GM19455 (cell line): ENCODE results near the gene CCM2L.

Experiments
- ATAC-seq: cut with Tn5 transposase; IDR thresholded peaks from one replicate; pipeline ENCODE4 v1.9.1; 2021; ENCODE audit not compliant: unreplicated experiment

The CCM2L gene

GRCh38 chr20:32010101-32010500 lies at the start of gene CCM2L:
TSS of gene CCM2L (plus strand) at chr20:32010438. CDS start at chr20:32010455, 17 bp downstream.
- ATAC-seq, result no peak

DNA sequence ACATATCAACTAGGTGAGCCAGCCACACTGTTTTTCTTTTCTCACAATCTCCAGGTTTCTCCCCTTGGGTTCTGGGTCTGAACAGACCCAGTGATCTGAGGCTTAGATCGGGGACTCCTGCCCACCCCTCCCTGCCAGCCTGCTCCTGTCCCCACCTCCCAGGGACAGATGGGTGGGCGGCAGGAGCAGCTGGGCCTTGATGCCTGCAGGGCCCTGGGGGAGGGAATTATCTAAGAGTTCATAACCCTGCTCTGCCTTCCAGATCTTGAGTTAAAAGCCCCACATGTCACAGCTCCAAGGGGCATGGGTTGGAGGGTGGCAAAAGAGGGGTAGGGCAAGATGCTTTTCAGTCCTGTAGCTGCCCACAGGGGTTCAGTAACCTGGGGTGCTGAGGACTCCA lies 47.5 kb upstream of the CCM2L start:
- ATAC-seq, result no peak

GRCh38 chr20:31963889-31964288 lies 46.3 kb upstream of the CCM2L start:
- ATAC-seq, result no peak

DNA sequence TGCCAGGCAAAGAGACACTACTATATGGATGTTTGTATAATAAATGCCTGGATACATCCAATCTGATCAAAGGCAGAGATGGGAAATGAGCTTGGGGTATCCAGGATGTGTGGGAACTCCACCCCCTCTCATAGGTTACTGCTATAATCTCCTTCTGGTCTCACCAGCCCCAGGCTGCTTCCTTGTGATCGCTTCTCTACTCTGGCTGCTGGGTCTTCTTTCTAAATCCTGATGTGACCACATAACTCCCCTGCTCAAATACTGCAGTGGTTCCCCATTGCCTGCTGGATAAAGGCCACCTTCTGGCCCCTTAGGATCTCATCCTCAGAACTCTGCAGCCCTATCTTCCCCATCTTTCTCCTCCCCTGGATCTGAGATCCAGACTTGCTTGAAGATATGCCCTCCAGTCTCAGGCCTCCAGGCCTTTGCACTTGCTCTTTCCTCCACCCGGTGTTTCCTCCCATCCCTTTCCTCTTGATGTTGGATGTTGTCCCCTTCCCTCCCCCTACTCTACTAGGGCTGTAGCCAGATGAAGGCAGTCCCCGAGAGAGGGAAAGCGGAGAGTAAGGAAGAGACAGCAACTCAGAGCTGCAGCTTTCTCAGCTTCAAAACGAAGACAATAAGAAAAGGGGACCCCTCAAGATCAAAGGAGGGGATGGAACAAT lies 43.1 kb upstream of the CCM2L start:
- no peak for ATAC-seq

GRCh38 chr20:31967830-31968249 lies 42.4 kb upstream of the CCM2L start, which contains the start of gene XKR7:
TSS of gene XKR7 (plus strand) at chr20:31968151. CDS start at chr20:31968176, 25 bp downstream.
- ATAC-seq, result no peak

DNA sequence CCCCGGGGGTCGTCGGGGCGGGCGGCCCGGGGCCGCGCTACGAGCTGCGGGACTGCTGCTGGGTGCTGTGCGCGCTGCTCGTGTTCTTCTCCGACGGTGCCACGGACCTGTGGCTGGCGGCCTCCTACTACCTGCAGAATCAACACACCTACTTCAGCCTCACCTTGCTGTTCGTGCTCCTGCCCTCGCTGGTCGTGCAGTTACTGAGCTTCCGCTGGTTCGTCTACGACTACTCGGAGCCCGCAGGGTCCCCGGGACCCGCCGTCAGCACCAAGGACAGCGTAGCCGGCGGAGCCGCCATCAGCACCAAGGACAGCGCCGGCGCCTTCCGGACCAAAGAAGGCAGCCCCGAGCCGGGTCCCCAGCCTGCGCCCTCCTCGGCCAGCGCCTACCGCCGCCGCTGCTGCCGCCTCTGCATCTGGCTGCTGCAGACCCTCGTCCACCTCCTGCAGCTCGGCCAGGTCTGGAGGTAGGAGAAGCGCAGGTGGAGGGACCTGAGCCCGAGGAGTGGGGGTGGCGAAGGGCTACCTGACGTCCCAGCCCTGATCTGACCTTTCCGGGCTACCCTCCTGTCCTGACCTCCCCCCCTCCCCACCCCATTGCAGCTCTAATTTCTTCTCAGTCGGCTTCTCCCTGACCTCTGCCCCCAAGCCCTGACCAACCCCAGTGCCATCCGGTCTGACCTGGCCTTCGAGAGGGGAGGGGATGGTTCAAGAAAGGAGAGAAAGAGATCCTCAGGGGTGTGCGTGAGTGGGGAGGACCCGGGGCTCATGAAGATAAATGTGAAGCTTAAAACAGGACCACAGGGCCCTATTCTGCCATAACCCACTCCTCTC lies 41.7 kb upstream of the CCM2L start:
- no peak for ATAC-seq

GRCh38 chr20:31969991-31970390 lies 40.2 kb upstream of the CCM2L start:
- ATAC-seq, result no peak

GRCh38 chr20:31972471-31973021 lies 37.7 kb upstream of the CCM2L start:
- ATAC-seq, result no peak

- ATAC-seq, result no peak
These were observed 35.9 kb upstream of the CCM2L start for GRCh38 chr20:31974296-31974695.

DNA sequence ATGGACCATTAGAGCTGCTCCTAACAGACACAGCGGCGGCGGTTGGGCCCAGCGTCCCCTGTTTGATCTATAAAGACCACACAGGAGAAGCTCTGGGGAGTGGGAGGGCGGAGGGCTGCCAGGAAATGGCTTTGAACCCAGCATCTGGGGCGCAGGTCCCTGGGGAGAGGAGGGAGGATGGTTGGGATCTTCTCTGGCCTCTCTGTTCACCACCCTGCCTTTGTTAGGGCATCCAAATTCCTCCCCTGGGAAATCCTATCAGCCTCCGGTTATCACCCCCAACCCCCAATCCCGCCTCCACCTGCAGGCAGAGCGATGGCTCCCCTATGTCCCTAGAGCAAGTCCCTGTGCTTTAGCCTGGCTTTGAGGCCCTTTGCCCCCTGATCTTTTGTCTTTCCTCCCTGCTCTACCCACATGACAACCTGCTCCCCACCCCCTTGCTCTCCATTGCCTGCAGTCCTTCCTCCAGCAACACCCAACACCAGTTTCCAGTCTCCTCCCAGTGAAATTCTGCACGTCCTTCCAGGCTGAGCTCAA lies 35.2 kb upstream of the CCM2L start:
- ATAC-seq, result no peak

GRCh38 chr20:31975874-31976273 lies 34.4 kb upstream of the CCM2L start:
- no peak for ATAC-seq

DNA sequence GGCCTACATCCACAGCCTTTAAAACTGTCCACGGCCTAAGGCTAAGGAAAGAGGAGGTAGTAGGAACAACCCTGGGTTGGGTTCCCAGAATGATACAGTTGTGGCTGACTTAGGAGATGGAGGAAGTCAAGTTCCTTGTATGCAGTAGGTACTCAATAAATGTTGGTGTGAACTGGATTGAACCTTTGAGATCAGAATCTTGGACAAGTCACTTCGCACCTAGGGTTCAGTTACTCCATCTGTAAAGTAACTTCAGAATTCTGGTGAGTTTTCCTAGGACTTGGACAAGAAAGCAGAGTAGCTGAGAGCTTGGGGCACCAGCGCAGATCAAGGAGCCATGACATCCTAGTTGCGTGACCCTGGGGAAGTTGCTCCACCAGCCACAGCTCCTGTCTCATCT lies 33.2 kb upstream of the CCM2L start:
- ATAC-seq, result no peak

GRCh38 chr20:31979713-31980426 lies 30.4 kb upstream of the CCM2L start:
- ATAC-seq, result no peak

DNA sequence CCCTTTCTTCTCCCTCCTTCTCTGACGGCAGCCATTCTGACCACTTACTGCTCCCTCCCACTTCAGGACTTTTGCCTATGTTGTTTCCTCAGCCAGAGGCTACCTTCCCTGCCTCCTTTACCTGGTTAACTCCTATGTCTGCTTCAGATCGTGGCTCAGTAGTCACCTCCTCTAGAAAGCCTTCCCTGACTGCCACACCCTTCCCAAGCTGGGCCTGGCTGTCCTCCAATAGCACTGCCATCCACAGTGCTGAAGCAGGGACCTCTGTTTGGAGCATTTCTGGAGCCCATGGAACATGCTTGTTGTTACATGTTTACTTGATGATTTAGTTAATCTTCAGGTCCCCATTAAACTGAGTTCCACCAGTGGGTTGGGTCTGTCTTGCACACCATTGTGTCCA lies 28.5 kb upstream of the CCM2L start:
- ATAC-seq, result no peak

DNA sequence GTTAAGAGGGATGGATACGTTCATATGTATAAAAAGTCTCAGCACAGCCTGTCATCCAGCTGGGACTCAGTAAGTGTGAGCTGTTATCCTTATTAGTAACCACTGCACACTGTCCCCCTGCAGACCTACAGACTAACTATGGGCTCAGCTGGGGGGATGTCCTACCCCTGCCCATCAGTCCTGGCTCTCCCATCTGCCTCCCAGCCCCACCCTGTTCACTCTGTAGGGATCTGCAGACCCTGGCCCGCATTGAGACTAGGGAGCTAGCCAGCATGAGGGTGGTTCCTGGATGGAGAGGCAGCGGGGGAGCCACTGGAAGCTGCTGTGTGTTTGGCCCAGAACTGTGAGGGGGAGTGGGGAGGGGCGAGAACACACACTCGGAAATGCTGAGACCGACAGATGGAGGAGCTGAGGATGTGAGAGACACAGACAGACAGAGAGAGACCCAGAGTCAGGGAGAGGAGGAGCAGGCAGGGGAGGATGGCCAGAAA lies 25.2 kb upstream of the CCM2L start:
- no peak for ATAC-seq

DNA sequence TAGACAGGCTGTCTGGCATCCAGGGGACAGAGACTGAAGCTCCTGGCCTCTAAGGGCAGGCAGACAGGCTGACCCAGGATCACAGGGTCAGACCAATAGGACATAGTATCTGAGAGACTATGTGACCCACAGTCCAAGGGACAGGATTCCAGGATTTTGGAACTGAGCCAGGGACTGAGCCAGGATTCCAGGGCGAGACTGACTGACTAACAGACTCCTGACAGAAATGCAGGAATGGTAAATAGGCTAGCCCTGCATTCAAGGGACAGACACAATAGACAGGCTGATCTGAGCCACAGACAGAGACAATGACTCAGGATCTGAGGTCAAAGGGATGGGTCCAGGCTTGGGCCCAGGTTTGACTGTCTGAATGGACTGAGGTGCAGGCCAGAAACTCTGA lies 22.5 kb upstream of the CCM2L start:
- no peak for ATAC-seq

DNA sequence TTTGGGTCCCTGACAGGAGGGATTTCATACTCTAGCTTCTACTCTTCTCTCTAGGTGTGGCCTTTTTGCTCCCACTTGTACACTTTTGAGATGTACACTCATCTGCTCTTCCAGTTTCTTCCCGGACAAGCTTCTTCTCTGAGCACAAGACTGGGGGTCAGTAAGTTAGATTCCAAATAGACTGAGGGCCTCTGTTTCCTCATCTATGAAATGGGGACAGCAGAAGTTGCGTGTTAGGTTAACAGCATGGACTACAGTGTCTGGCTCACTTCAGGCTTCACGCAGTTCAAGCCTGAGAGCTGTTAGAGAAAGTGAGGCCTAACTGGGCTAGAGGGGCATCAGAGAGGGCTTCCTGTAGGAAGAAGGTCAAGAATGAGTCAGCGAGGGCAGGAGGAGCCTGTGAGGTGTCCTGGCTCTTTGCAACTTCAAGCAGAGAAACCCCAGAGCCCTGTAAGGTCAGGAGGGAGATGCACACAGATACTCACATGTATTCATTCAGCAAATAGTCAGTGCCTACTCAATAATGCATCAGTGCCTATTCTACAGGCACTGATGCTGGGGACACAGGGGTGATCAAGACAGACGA lies 21.7 kb upstream of the CCM2L start:
- ATAC-seq, result no peak

- ATAC-seq, result no peak
These were observed 21.1 kb upstream of the CCM2L start for GRCh38 chr20:31989030-31989645.

DNA sequence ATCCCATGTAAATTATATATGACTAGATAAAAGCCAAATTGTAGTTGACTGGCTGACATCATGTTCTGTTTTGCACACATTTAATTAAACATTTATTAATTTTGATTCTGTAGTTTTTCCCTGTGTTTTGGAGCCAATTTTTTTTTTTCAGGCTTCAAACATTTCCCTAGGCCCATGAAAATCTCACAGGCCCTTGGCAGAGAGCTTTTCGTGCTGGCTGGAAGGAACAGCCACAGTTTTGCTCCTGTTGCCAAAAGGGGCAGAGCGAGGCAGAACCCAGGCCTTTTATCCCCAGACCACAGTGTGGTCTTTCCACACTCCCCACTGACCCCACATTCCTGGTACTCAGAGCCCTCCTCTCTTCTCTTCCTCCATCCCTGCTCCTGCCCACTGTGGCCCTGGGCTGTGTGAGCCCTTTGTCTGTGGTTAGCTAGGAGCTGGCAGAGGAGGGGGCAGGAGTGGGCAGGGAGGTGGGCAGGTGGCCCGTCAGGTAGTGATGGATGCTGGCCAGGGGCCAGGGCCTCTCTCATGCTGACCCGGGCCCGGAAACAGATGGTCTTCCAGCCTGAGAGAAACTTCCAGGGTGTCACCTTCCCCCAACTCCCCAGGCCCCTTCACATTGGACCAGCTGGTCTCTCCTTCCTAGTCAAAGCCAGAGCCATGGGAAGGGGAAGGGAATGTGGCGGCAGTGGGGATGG lies 19.4 kb upstream of the CCM2L start:
- ATAC-seq, result no peak

- no peak for ATAC-seq
These were observed 18.9 kb upstream of the CCM2L start for GRCh38 chr20:31991339-31991705.
